K562 (cell line): ENCODE data around the gene DTX4. TPM values are rescaled to one million over a fixed set of nuclear protein-coding genes. Genes with fewer than 3 reads are reported as not detected.

Source experiments
- ARID4B ChIP-seq: sonication (generic); formaldehyde crosslinking; IDR thresholded peaks from 2 replicates; pipeline ENCODE4 v1.8.0; 2022; ENCODE audit warnings: mild to moderate bottlenecking, missing genetic modification reagents
- EGR1 ChIP-seq: fragments of 450-650 bp; conservative IDR thresholded peaks from 2 replicates; pipeline ENCODE4 v1.6.1; 2017; ENCODE audit warnings: mild to moderate bottlenecking
- EP400 ChIP-seq: fragments of 450-650 bp; IDR thresholded peaks from 2 replicates; pipeline ENCODE4 v1.6.1; 2017; ENCODE audit warnings: antibody characterized with exemption, mild to moderate bottlenecking, moderate library complexity
- PTBP1 ChIP-seq: fragments of 200-400 bp; formaldehyde crosslinking; IDR thresholded peaks from 2 replicates; pipeline ENCODE4 v1.6.1; 2017; ENCODE audit warnings: low read depth, low read length
- TFAP4 ChIP-seq: sonication (generic); formaldehyde crosslinking; IDR thresholded peaks from 2 replicates; pipeline ENCODE4 v1.8.0; 2022; ENCODE audit warnings: missing genetic modification reagents, mild to moderate bottlenecking, moderate library complexity, borderline replicate concordance
- VEZF1 ChIP-seq: fragments of 200-800 bp; sonication (Bioruptor generic); IDR thresholded peaks from 2 replicates; pipeline ENCODE4 v1.6.1; 2017; ENCODE audit warnings: missing genetic modification characterization, missing compliant biosample characterization
- YBX1 ChIP-seq: fragments of 450-650 bp; IDR thresholded peaks from 2 replicates; pipeline ENCODE4 v1.7.1; 2016; ENCODE audit warnings: mild to moderate bottlenecking
- ZNF24 ChIP-seq: fragments of 450-650 bp; IDR thresholded peaks from 2 replicates; pipeline ENCODE4 v1.6.1; 2016
- ZNF318 ChIP-seq, 2 experiments: fragments of 450-650 bp; IDR thresholded peaks; 2 replicates each; pipeline ENCODE4 v1.6.1; 2016; ENCODE audit warnings: mild to moderate bottlenecking in 2 of 2, borderline replicate concordance in 1 of 2, low read depth in 1 of 2, moderate library complexity in 1 of 2
- ZNF41 ChIP-seq: fragments of 250-450 bp; sonication (Bioruptor Pico); conservative IDR thresholded peaks from 2 replicates; pipeline ENCODE4 v1.4.0; 2020; ENCODE audit warnings: mild to moderate bottlenecking
- polyA plus RNA-seq, 8 experiments: library from polyadenylated mRNA; depleted of rRNA in 4 of 8; stranded (reverse) in 5 of 8; unstranded in 3 of 8; fragments of >200 nt; fragmentation: Nextera tagmentation in 2 of 8; fragmentation: Illumina TruSeq in 1 of 8; extraction: Ambion mirVana in 2 of 8; extraction: Trizol in 1 of 8; gene quantifications; 2 replicates each; pipeline versions ENCODE4 v1.2.1 to v1.2.3, GENCODE V29; 2011 to 2014; ENCODE audit warnings: inconsistent platforms in 1 of 8, missing spikeins in 1 of 8
- total RNA-seq, 7 experiments: library from RNA; depleted of rRNA in 6 of 7; stranded (reverse); fragments of >200 nt in 6 of 7; fragmentation: Illumina TruSeq in 2 of 7; extraction: Trizol in 2 of 7; gene quantifications; 2 replicates each; pipeline versions ENCODE4 v1.2.1 to v1.2.3, GENCODE V29; 2011 to 2021; ENCODE audit warnings: low replicate concordance in 1 of 7

Gene DTX4
- total and polyA plus RNA-seq, 9 of the 15 experiments (the other 6 are each of a cell fraction or from before 2014, with no cell fraction given): 0.03 to 0.47 (median 0.04) TPM; not detected in 4

- TF ChIP-seq ZNF318 (IDR thresholded peaks at IDR 0.05; ENCODE audit: borderline replicate concordance in 1 of 2, low read depth in 1 of 2) (peak in 1 of 2 experiments; percentile 59; a peak in 1 of 4 replicates), PTBP1 (no peak), EGR1 (peak; percentile 44; the same call in 1 of the 2 replicates), ARID4B (peak; percentile 81; the same call in 1 of the 2 replicates), TFAP4 (CRISPR knock-in tag) (peak; percentile 73; the same call in 1 of the 2 replicates), VEZF1 (CRISPR knock-in tag) (peak; percentile 42; the same call in 1 of the 2 replicates), ZNF24 (0 out of 2 replicates have a peak, but pooled peaks have one; percentile 6), YBX1 (no peak), ZNF41 (CRISPR knock-in tag) (no peak), EP400 (0 out of 2 replicates have a peak, but pooled peaks have one; percentile 21)
These were observed 29.1 kb upstream of the DTX4 start, which contains the start of gene FAM111A (continued) for GRCh38 chr11:59142530-59143507.
